Activated T-helper 1 cell treated with anti-CD3 and anti-CD28 coated beads, Interleukin-12 subunit alpha, Interleukin-12 subunit beta, Interleukin-2, Interleukin-4 antibody, amounts not matched to agents 30 ng/mL and 10 ng/mL and 1 ng/mL, durations not matched to agents 14 hours and 24 hours and 36 hours (primary cell): ENCODE results near the gene SMAGP. TPM values are rescaled to one million over a fixed set of nuclear protein-coding genes. Genes with fewer than 3 reads are reported as not detected.
"Not testable (repeated sequence)": the region's sequence is repeated elsewhere in the genome, so short reads cannot be mapped to it uniquely, and the experiment has no call there.

ENCODE experiments used
- DNase-seq: peaks from one replicate; pipeline ENCODE4 v3.0.0; 2021; ENCODE audit warnings: low spot score
- H3K27ac Mint-ChIP-seq: one replicate; pipeline ENCODE4 v1.8.0; 2021; ENCODE audit warnings: mild to moderate bottlenecking, mixed read lengths
- H3K27me3 Mint-ChIP-seq: one replicate; pipeline ENCODE4 v1.8.0; 2022; ENCODE audit warnings: mild to moderate bottlenecking, moderate library complexity, mixed read lengths; ENCODE audit not compliant: insufficient read depth
- H3K36me3 Mint-ChIP-seq: one replicate; pipeline ENCODE4 v1.8.0; 2021; ENCODE audit warnings: low read depth, mixed read lengths
- H3K4me1 Mint-ChIP-seq: one replicate; pipeline ENCODE4 v1.8.0; 2021; ENCODE audit warnings: low read depth, mixed read lengths
- H3K4me3 Mint-ChIP-seq: one replicate; pipeline ENCODE4 v1.8.0; 2021; ENCODE audit warnings: mild to moderate bottlenecking, moderate library complexity, mixed read lengths
- H3K9me3 Mint-ChIP-seq: one replicate; pipeline ENCODE4 v1.8.0; 2021; ENCODE audit warnings: mixed read lengths
- intact Hi-C: fragments of 100-400 bp; cut with micrococcal nuclease; formaldehyde crosslinking; loops from one replicate; pipeline ENCODE4 v1.15.1; 2024
- total RNA-seq: library from RNA; stranded (reverse); gene quantifications from 2 replicates; pipeline ENCODE4 v1.2.3, GENCODE V29; 2022

SMAGP gene
- total RNA-seq, 1 donor from 2014 or later, result 0.16 TPM

GRCh38 chr12:51229116-51229809, 41.0 kb downstream of the SMAGP start:
- intact Hi-C loops, result no loop called here
- H3K27ac Mint-ChIP-seq, result no peak overlapping the region
- no peaks in the 10 kb centered on the region for H3K4me1 Mint-ChIP-seq
- no peaks in the 10 kb centered on the region for H3K27me3 Mint-ChIP-seq
- DNase-seq, result no peak
- H3K9me3 Mint-ChIP-seq, result no peaks in the 10 kb centered on the region
- H3K4me3 Mint-ChIP-seq, result no peak overlapping the region
- H3K36me3 Mint-ChIP-seq, result no peaks in the 10 kb centered on the region

GRCh38 chr12:51227962-51228361, 42.3 kb downstream of the SMAGP start:
- H3K9me3 Mint-ChIP-seq, result no peaks in the 10 kb centered on the region
- no peaks in the 10 kb centered on the region for H3K36me3 Mint-ChIP-seq
- H3K27ac Mint-ChIP-seq, result no peak overlapping the region
- DNase-seq, result no peak
- H3K4me1 Mint-ChIP-seq, result no peaks in the 10 kb centered on the region
- H3K4me3 Mint-ChIP-seq, result no peak overlapping the region
- intact Hi-C loops, result no loop called here
- H3K27me3 Mint-ChIP-seq, result no peaks in the 10 kb centered on the region

GRCh38 chr12:51227112-51227511, 43.1 kb downstream of the SMAGP start:
- H3K4me1 Mint-ChIP-seq, intact Hi-C loops, H3K9me3 Mint-ChIP-seq, H3K27ac Mint-ChIP-seq, H3K36me3 Mint-ChIP-seq, H3K27me3 Mint-ChIP-seq, DNase-seq, H3K4me3 Mint-ChIP-seq: not testable (repeated sequence)

GRCh38 chr12:51225771-51226170, 44.4 kb downstream of the SMAGP start:
- no peaks in the 10 kb centered on the region for H3K9me3 Mint-ChIP-seq
- intact Hi-C loops, result no loop called here
- no peaks in the 10 kb centered on the region for H3K36me3 Mint-ChIP-seq
- H3K4me1 Mint-ChIP-seq, result no peaks in the 10 kb centered on the region
- H3K4me3 Mint-ChIP-seq, result no peak overlapping the region
- no peak overlapping the region for H3K27ac Mint-ChIP-seq
- no peak for DNase-seq
- no peaks in the 10 kb centered on the region for H3K27me3 Mint-ChIP-seq

- H3K4me1 Mint-ChIP-seq, result no peaks in the 10 kb centered on the region
Observed at GRCh38 chr12:51225234-51225633, 45.0 kb downstream of the SMAGP start.

GRCh38 chr12:51224625-51225024, 45.6 kb downstream of the SMAGP start:
- H3K27ac Mint-ChIP-seq, result no peak overlapping the region
- no peaks in the 10 kb centered on the region for H3K36me3 Mint-ChIP-seq
- no peaks in the 10 kb centered on the region for H3K9me3 Mint-ChIP-seq
- no peaks in the 10 kb centered on the region for H3K27me3 Mint-ChIP-seq
- H3K4me3 Mint-ChIP-seq, result no peak overlapping the region
- no peak for DNase-seq
- H3K4me1 Mint-ChIP-seq, result no peaks in the 10 kb centered on the region
- intact Hi-C loops, result no loop called here

More at GRCh38 chr12:51225234-51225633, 45.0 kb downstream of the SMAGP start:
- no peak overlapping the region for H3K4me3 Mint-ChIP-seq
- intact Hi-C loops, result no loop called here
- no peak overlapping the region for H3K27ac Mint-ChIP-seq
- no peak for DNase-seq
- H3K9me3 Mint-ChIP-seq, result no peaks in the 10 kb centered on the region
- H3K27me3 Mint-ChIP-seq, result no peaks in the 10 kb centered on the region
- H3K36me3 Mint-ChIP-seq, result no peaks in the 10 kb centered on the region

- Mint-ChIP-seq H3K4me3 (no peak overlapping the region), H3K27ac (no peak overlapping the region), H3K36me3 (no peaks in the 10 kb centered on the region), H3K4me1 (peaks cover 12% of the 10 kb centered on the region), H3K9me3 (no peaks in the 10 kb centered on the region), H3K27me3 (no peaks in the 10 kb centered on the region)
- intact Hi-C loops, result no loop called here
- no peak for DNase-seq
Observed at GRCh38 chr12:51222461-51222860, 47.8 kb downstream of the SMAGP start.

GRCh38 chr12:51219857-51220256, 50.4 kb downstream of the SMAGP start:
- H3K9me3 Mint-ChIP-seq, H3K4me3 Mint-ChIP-seq, DNase-seq, H3K27ac Mint-ChIP-seq, H3K27me3 Mint-ChIP-seq, H3K36me3 Mint-ChIP-seq: not testable (repeated sequence)
- peaks cover 16% of the 10 kb centered on the region for H3K4me1 Mint-ChIP-seq
- intact Hi-C loops, result loop anchor here (1.0 to 5.0 kb wide), 2 partner anchors 102 to 121 kb away; partner anchors contain the start of gene BIN2

- no peaks in the 10 kb centered on the region for H3K27me3 Mint-ChIP-seq
- peak overlapping the region; percentile 69 for H3K27ac Mint-ChIP-seq
- peaks cover 19% of the 10 kb centered on the region for H3K4me1 Mint-ChIP-seq
- H3K36me3 Mint-ChIP-seq, result no peaks in the 10 kb centered on the region
- intact Hi-C loops, result loop anchor here (1.0 to 5.0 kb wide), 2 partner anchors 103 to 122 kb away; partner anchors contain the start of gene BIN2
- DNase-seq, result no peak
- H3K9me3 Mint-ChIP-seq, result no peaks in the 10 kb centered on the region
- H3K4me3 Mint-ChIP-seq, result peak overlapping the region; percentile 76
Observed at GRCh38 chr12:51219322-51219721, 50.9 kb downstream of the SMAGP start.

- no peaks in the 10 kb centered on the region for H3K36me3 Mint-ChIP-seq
- H3K27me3 Mint-ChIP-seq, result no peaks in the 10 kb centered on the region
- H3K9me3 Mint-ChIP-seq, result no peaks in the 10 kb centered on the region
- H3K4me1 Mint-ChIP-seq, result peaks cover 21% of the 10 kb centered on the region
- intact Hi-C loops, result loop anchor here (1.0 to 5.0 kb wide), 5 partner anchors 20 to 135 kb away; partner anchors contain the start of genes BIN2, CSRNP2 and DAZAP2
- H3K27ac Mint-ChIP-seq, result peak overlapping the region; percentile 56
- DNase-seq, result no peak
- peak overlapping the region; percentile 76 for H3K4me3 Mint-ChIP-seq
Observed at GRCh38 chr12:51218607-51219161, 51.5 kb downstream of the SMAGP start.

- intact Hi-C loops, result loop anchor here (1.0 to 5.0 kb wide), 5 partner anchors 20 to 170 kb away; partner anchors contain the start of genes BIN2, CSRNP2, DAZAP2 and LETMD1
- peak; percentile 60 for DNase-seq
- no peaks in the 10 kb centered on the region for H3K36me3 Mint-ChIP-seq
- peak within 1 kb of the TSS; percentile 76 for H3K4me3 Mint-ChIP-seq
- peaks cover 21% of the 10 kb centered on the region for H3K4me1 Mint-ChIP-seq
- H3K27ac Mint-ChIP-seq, result peak within 1 kb of the TSS; percentile 56
- no peaks in the 10 kb centered on the region for H3K27me3 Mint-ChIP-seq
- no peaks in the 10 kb centered on the region for H3K9me3 Mint-ChIP-seq
Observed at GRCh38 chr12:51217968-51218606, 52.1 kb downstream of the SMAGP start, which contains the start of gene POU6F1. Gene POU6F1, minus strand, starts transcription at chr12:51218062. Its CDS starts 11,226 bp downstream, at chr12:51206836.

GRCh38 chr12:51217133-51217967, 52.9 kb downstream of the SMAGP start:
- Mint-ChIP-seq H3K36me3 (no peaks in the 10 kb centered on the region), H3K27me3 (no peaks in the 10 kb centered on the region), H3K9me3 (no peaks in the 10 kb centered on the region), H3K4me3 (peak overlapping the region; percentile 76), H3K4me1 (peaks cover 21% of the 10 kb centered on the region), H3K27ac (no peak overlapping the region)
- intact Hi-C loops, result loop anchor here (1.0 to 5.0 kb wide), 2 partner anchors 105 to 169 kb away; partner anchors contain the start of genes BIN2 and LETMD1
- peak; percentile 8 for DNase-seq
